Renal cortex interstitium (tissue), 11 donors: ENCODE measurements around the gene UGT1A5. TPM values are rescaled to one million over a fixed set of nuclear protein-coding genes. Genes with fewer than 3 reads are reported as not detected.
"Not testable (repeated sequence)": the region's sequence is repeated elsewhere in the genome, so short reads cannot be mapped to it uniquely, and the experiment has no call there.

Source experiments
- DNase-seq, 11 donors: peaks; one replicate each; pipeline ENCODE4 v3.0.0-alpha.2; 2013; ENCODE audit warnings: low read depth in 9 of 11, low spot score in 4 of 11; ENCODE audit errors: extremely low read depth in 1 of 11
- polyA plus RNA-seq, 3 donors: library from polyadenylated mRNA; unstranded; fragments of 120-200 nt; gene quantifications; one replicate each; pipeline ENCODE4 v1.2.1, GENCODE V29; 2013; ENCODE audit not compliant: insufficient read length in 3 of 3

UGT1A5 gene
- polyA plus RNA-seq, 3 donors, result not detected

- not testable (repeated sequence) for DNase-seq
Measured at GRCh38 chr2:233736868-233737653, 24.4 kb downstream of the UGT1A5 start.

- DNase-seq, result no peak
Measured at GRCh38 chr2:233740870-233741269, 28.2 kb downstream of the UGT1A5 start.

- DNase-seq, result no peak
Measured at GRCh38 chr2:233743464-233744259, 31.0 kb downstream of the UGT1A5 start.

GRCh38 chr2:233745073-233745755 lies 32.5 kb downstream of the UGT1A5 start:
- DNase-seq, result no peak

- DNase-seq, result not testable (repeated sequence)
Measured at GRCh38 chr2:233745838-233746237, 33.1 kb downstream of the UGT1A5 start.

GRCh38 chr2:233746475-233747282 lies 34.0 kb downstream of the UGT1A5 start:
- DNase-seq, result no peak

- no peak for DNase-seq
Measured at GRCh38 chr2:233747283-233747544, 34.5 kb downstream of the UGT1A5 start.

- DNase-seq, result not testable (repeated sequence)
Measured at GRCh38 chr2:233750689-233751088, 38.0 kb downstream of the UGT1A5 start.

GRCh38 chr2:233751212-233752009 lies 38.7 kb downstream of the UGT1A5 start:
- not testable (repeated sequence) for DNase-seq

- no peak for DNase-seq
Measured at GRCh38 chr2:233754872-233755611, 42.3 kb downstream of the UGT1A5 start.

- DNase-seq, result no peak
Measured at GRCh38 chr2:233756429-233757081, 43.8 kb downstream of the UGT1A5 start.

- DNase-seq, result no peak
Measured at GRCh38 chr2:233758141-233758540, 45.4 kb downstream of the UGT1A5 start.

- no peak for DNase-seq
Measured at GRCh38 chr2:233758849-233759248, 46.1 kb downstream of the UGT1A5 start.

GRCh38 chr2:233760043-233760442 lies 47.3 kb downstream of the UGT1A5 start, which contains the start of gene UGT1A1:
Gene UGT1A1, plus strand, starts transcription at chr2:233760270. Its CDS starts 18 bp downstream, at chr2:233760288.
- no peak for DNase-seq

- DNase-seq, result no peak
Measured at GRCh38 chr2:233761040-233761769, 48.5 kb downstream of the UGT1A5 start.

GRCh38 chr2:233764264-233764663 lies 51.6 kb downstream of the UGT1A5 start:
- DNase-seq, result no peak
